OCI-LY7 (cell line): ENCODE results near the gene CAMK1G.

Source experiments
- CTCF ChIP-seq: fragments of 200-600 bp; sonication (generic); conservative IDR thresholded peaks from 2 replicates; pipeline ENCODE4 v1.5.1; 2014; ENCODE audit warnings: mild to moderate bottlenecking, antibody characterized with exemption, low read length, moderate library complexity, mixed read lengths
- EZH2phosphoT487 ChIP-seq: fragments of 200-600 bp; sonication (generic); IDR thresholded peaks from 2 replicates; pipeline ENCODE4 v1.6.1; 2018; ENCODE audit warnings: low read depth, borderline replicate concordance, mild to moderate bottlenecking, mixed run types, antibody characterized with exemption, low read length, moderate library complexity, mixed read lengths

DNA sequence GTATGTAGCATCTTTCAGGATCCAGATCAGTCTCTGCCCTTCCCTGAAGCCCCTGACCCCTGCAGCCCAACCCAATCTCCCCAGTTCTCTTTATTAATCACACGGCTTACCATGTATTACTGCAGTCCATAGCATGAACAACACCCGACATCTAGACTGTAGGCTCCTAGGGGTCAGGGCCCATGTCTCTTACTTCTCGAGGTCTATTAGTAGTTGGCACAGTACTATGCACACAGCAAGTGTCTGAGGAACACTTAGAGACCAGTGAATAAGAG lies 27.1 kb downstream of the CAMK1G start:
- TF ChIP-seq EZH2phosphoT487 (no peak), CTCF (no peak)
